Motor neuron (in vitro differentiated cells): ENCODE results near the gene TMEM187. TPM values are rescaled to one million over a fixed set of nuclear protein-coding genes. Genes with fewer than 3 reads are reported as not detected.

Experiments used
- ATAC-seq, 8 experiments: fragments of 200-7000 bp; cut with Tn5 transposase; replicated peaks in 6 of 8; 2 replicates each; pipeline ENCODE4 v1.8.0; 2021; ENCODE audit warnings: mild to moderate bottlenecking in 8 of 8, moderate library complexity in 8 of 8
- H3K27ac ChIP-seq, 2 donors: fragments of 250-450 bp; sonication (Bioruptor Pico); 2 replicates each; pipeline ENCODE4 v1.9.0; 2021; ENCODE audit warnings: antibody characterized with exemption in 2 of 2, mild to moderate bottlenecking in 2 of 2, moderate library complexity in 1 of 2
- H3K4me1 ChIP-seq, 2 donors: fragments of 250-450 bp; sonication (Bioruptor Pico); replicated peaks in 1 of 2; 2 replicates each; pipeline ENCODE4 v1.6.1; 2021; ENCODE audit warnings: antibody characterized with exemption in 2 of 2, mild to moderate bottlenecking in 2 of 2, moderate library complexity in 1 of 2
- H3K4me3 ChIP-seq, 5 donors: fragments of 250-450 bp; sonication (Bioruptor Pico); 2 replicates each; pipeline ENCODE4 v1.9.0; 2021; ENCODE audit warnings: antibody characterized with exemption in 5 of 5, mild to moderate bottlenecking in 5 of 5, moderate library complexity in 4 of 5
- WGBS, 10 experiments: fragments of 450-650 bp; shearing (Covaris generic); methylation state at CpG; one replicate each; pipeline ENCODE4 v1.0.0; 2022; 5-methylcytosine and 5-hydroxymethylcytosine counted together
- in situ Hi-C, 9 experiments: fragments of 400-800 bp; cut with MboI; loops; one replicate each; pipeline ENCODE4 v1.15.0; 2021; ENCODE audit warnings: low sequenced_read_pairs in 9 of 9, low pct_unique_long_range_greater_than_20kb in 2 of 9; ENCODE audit not compliant: unreplicated experiment in 9 of 9
- total RNA-seq, 8 experiments: library from RNA; unstranded; fragments of 300-600 nt; gene quantifications; 2 replicates each; pipeline versions ENCODE4 v1.2.3 to v1.2.4, GENCODE V29; 2022

The TMEM187 gene
- total RNA-seq, 8 experiments from 2014 or later = 2.7 to 9.5 (median 4.7) TPM

GRCh38 chrX:154028502-154029184 is 56.1 kb downstream of the TMEM187 start:
- no peak for ATAC-seq
- Histone ChIP-seq H3K27ac (no peak overlapping the region), H3K4me3 (no peak overlapping the region), H3K4me1 (peaks cover 4 to 14% of the 10 kb centered on the region in 2 donors)
- 40 to 100% (median 59%) methylated on average over 1 to 3 of the region's 13 CpGs; no CpG with 5 or more reads in 6 of the 10 experiments for WGBS, 10 experiments
- in situ Hi-C loops = no loop called here

GRCh38 chrX:154029439-154029838 is 56.9 kb downstream of the TMEM187 start:
- WGBS, 10 experiments = 70% methylated on average over 2 of the region's 8 CpGs; no CpG with 5 or more reads in 9 of the 10 experiments
- Histone ChIP-seq H3K27ac (no peak overlapping the region), H3K4me3 (no peak overlapping the region), H3K4me1 (peaks cover 0 to 11% of the 10 kb centered on the region in 2 donors)
- in situ Hi-C loops = no loop called here
- ATAC-seq = no peak

GRCh38 chrX:154030266-154030665 is 57.7 kb downstream of the TMEM187 start:
- peaks cover 0 to 3% of the 10 kb centered on the region in 2 donors for H3K4me1 ChIP-seq
- in situ Hi-C loops = no loop called here
- WGBS, 10 experiments = 65 to 90% methylated on average over 2 to 7 of the region's 20 CpGs; no CpG with 5 or more reads in 8 of the 10 experiments
- no peak overlapping the region for H3K27ac ChIP-seq
- H3K4me3 ChIP-seq = no peak overlapping the region
- no peak for ATAC-seq

GRCh38 chrX:154030715-154031305 is 58.3 kb downstream of the TMEM187 start:
- no peak overlapping the region for H3K4me3 ChIP-seq
- 70 to 100% methylated on average over 3 to 9 of the region's 29 CpGs; no CpG with 5 or more reads in 8 of the 10 experiments for WGBS, 10 experiments
- ATAC-seq = no peak
- in situ Hi-C loops = no loop called here
- no peak overlapping the region for H3K27ac ChIP-seq
- H3K4me1 ChIP-seq = no peaks in the 10 kb centered on the region

- no peak for ATAC-seq
- Histone ChIP-seq H3K4me1 (no peaks in the 10 kb centered on the region), H3K27ac (no peak overlapping the region), H3K4me3 (no peak overlapping the region)
- in situ Hi-C loops = no loop called here
- WGBS, 10 experiments = no CpG with 5 or more reads among the region's 11 CpGs
Observed at GRCh38 chrX:154032160-154032559, 59.6 kb downstream of the TMEM187 start.

- no CpG with 5 or more reads among the region's 9 CpGs for WGBS, 10 experiments
- no peak overlapping the region for H3K27ac ChIP-seq
- H3K4me1 ChIP-seq = no peaks in the 10 kb centered on the region
- no peak overlapping the region for H3K4me3 ChIP-seq
- in situ Hi-C loops = no loop called here
- ATAC-seq = no peak
Observed at GRCh38 chrX:154032653-154033052, 60.1 kb downstream of the TMEM187 start.

Other genes with a start within 250 kb of the TMEM187 start
- gene BCAP31, start 248.4 kb upstream of the TMEM187 start, total RNA-seq = 100 to 1,000 TPM in 3 of 8 experiments, 10 to 100 TPM in 5; 70.0 to 239 (median 86.4) TPM
- gene ABCD1, start 247.9 kb upstream of the TMEM187 start, total RNA-seq = 1 to 10 TPM; 3.4 to 6.8 (median 3.6) TPM
- 1 to 10 TPM in 4 of 8 experiments, under 1 TPM in 4; 0.62 to 4.3 (median 1.2) TPM for gene PLXNB3, start 208.5 kb upstream of the TMEM187 start, total RNA-seq
- gene SRPK3, start 191.7 kb upstream of the TMEM187 start, total RNA-seq = 1 to 10 TPM in 4 of 8 experiments, under 1 TPM in 4; 0.51 to 5.0 (median 0.93) TPM
- gene IDH3G, start 178.4 kb upstream of the TMEM187 start, total RNA-seq = 10 to 100 TPM; 32.2 to 69.3 (median 42.6) TPM
- gene SSR4, start 178.1 kb upstream of the TMEM187 start, total RNA-seq = 100 to 1,000 TPM; 327 to 910 (median 415) TPM
- 100 to 1,000 TPM in 1 of 8 experiments, 10 to 100 TPM in 4, under 1 TPM in 3; 0.09 to 103 (median 57.4) TPM for gene PDZD4, start 142.2 kb upstream of the TMEM187 start, total RNA-seq
- 100 to 1,000 TPM in 4 of 8 experiments, 10 to 100 TPM in 1, 1 to 10 TPM in 2, under 1 TPM in 1; 0.87 to 147 (median 96.4) TPM for gene L1CAM, start 86.6 kb upstream of the TMEM187 start, total RNA-seq
- 1 to 10 TPM in 1 of 8 experiments, under 1 TPM in 4, not detected in 3; 0.11 to 1.4 (median 0.19) TPM for gene AVPR2, start 68.1 kb upstream of the TMEM187 start, total RNA-seq
- gene ARHGAP4, start 46.5 kb upstream of the TMEM187 start, total RNA-seq = 10 to 100 TPM in 1 of 8 experiments, 1 to 10 TPM in 6, not detected in 1; 1.6 to 21.7 (median 2.9) TPM
- 100 to 1,000 TPM in 2 of 8 experiments, 10 to 100 TPM in 6; 48.3 to 121 (median 71.4) TPM for gene NAA10, start 37.7 kb upstream of the TMEM187 start, total RNA-seq
- gene RENBP, start 28.1 kb upstream of the TMEM187 start, total RNA-seq = 10 to 100 TPM in 5 of 8 experiments, 1 to 10 TPM in 3; 5.3 to 46.7 (median 10.6) TPM
- 10 to 100 TPM; 11.8 to 52.2 (median 21.4) TPM for gene HCFC1, start 936 bp upstream of the TMEM187 start, total RNA-seq
- 10 to 100 TPM in 7 of 8 experiments, 1 to 10 TPM in 1; 2.7 to 52.9 (median 21.7) TPM for gene IRAK1, start 47.1 kb downstream of the TMEM187 start, total RNA-seq
- 10 to 100 TPM; 23.2 to 65.0 (median 25.3) TPM for gene MECP2, start 125.0 kb downstream of the TMEM187 start, total RNA-seq
- gene OPN1LW, start 171.5 kb downstream of the TMEM187 start, total RNA-seq = not detected
- not detected for gene OPN1MW, start 209.8 kb downstream of the TMEM187 start, total RNA-seq
- gene OPN1MW2, start 247.0 kb downstream of the TMEM187 start, total RNA-seq = not detected